PC-3 (cell line): ENCODE measurements around the gene PPHLN1. TPM values are rescaled to one million over a fixed set of nuclear protein-coding genes. Genes with fewer than 3 reads are reported as not detected.

ENCODE experiments used
- ATAC-seq: fragments of 200-7000 bp; cut with Tn5 transposase; 2 replicates; pipeline ENCODE4 v1.9.1; 2020; ENCODE audit warnings: mild to moderate bottlenecking, moderate library complexity
- BruUV-seq: library from RNA; stranded (reverse); fragments of 400-500 nt; replicated peaks from 2 replicates; lab custom pipeline; 2021; lab: Mats Ljungman, UMichigan
- CTCF ChIA-PET: fragments of 300-600 bp; sonication (Branson Sonifier 250); formaldehyde crosslinking; loops from one replicate; lab custom pipeline; 2022; ENCODE audit warnings: antibody characterized with exemption; lab: Charles Lee
- POLR2A ChIA-PET: fragments of 300-600 bp; sonication (Branson Sonifier 250); formaldehyde crosslinking; loops from one replicate; lab custom pipeline; 2022; ENCODE audit warnings: antibody characterized with exemption; ENCODE audit not compliant: unreplicated experiment; lab: Charles Lee
- DNase-seq: peaks from one replicate; pipeline ENCODE4 v3.0.0-alpha.2; 2015
- H2AFZ ChIP-seq: fragments of 300-600 bp; sonication (generic); 2 replicates; pipeline ENCODE4 v1.6.0; 2016; ENCODE audit warnings: antibody characterized with exemption, low read length
- H3F3A ChIP-seq: fragments of 300-600 bp; sonication (generic); one replicate; pipeline ENCODE4 v1.6.0; 2017; ENCODE audit warnings: antibody characterized with exemption, low read length, control low read depth, mild to moderate bottlenecking; ENCODE audit not compliant: unreplicated experiment
- H3K27ac ChIP-seq: fragments of 300-600 bp; sonication (generic); 2 replicates; pipeline ENCODE4 v1.5.1; 2016; ENCODE audit warnings: mild to moderate bottlenecking, low read length
- H3K27me3 ChIP-seq: fragments of 300-600 bp; sonication (generic); 2 replicates; pipeline ENCODE4 v1.6.1; 2016; ENCODE audit warnings: low read length, mixed read lengths
- H3K36me3 ChIP-seq: fragments of 300-600 bp; sonication (generic); 2 replicates; pipeline ENCODE4 v1.6.1; 2016; ENCODE audit warnings: low read depth, mixed run types, low read length, mixed read lengths
- H3K4me1 ChIP-seq: fragments of 300-600 bp; sonication (generic); 2 replicates; pipeline ENCODE4 v1.5.1; 2016; ENCODE audit warnings: low read length; ENCODE audit not compliant: insufficient read depth
- H3K4me2 ChIP-seq: fragments of 300-600 bp; sonication (generic); 2 replicates; pipeline ENCODE4 v1.6.0; 2016; ENCODE audit warnings: low read length
- H3K4me3 ChIP-seq: fragments of 300-600 bp; sonication (generic); 2 replicates; pipeline ENCODE4 v1.5.1; 2016; ENCODE audit warnings: mild to moderate bottlenecking, low read length, mixed read lengths
- H3K79me2 ChIP-seq: fragments of 300-600 bp; sonication (generic); 2 replicates; pipeline ENCODE4 v1.6.1; 2017; ENCODE audit warnings: low read length, mixed read lengths
- H3K9ac ChIP-seq: fragments of 300-600 bp; sonication (generic); 2 replicates; pipeline ENCODE4 v1.6.0; 2016; ENCODE audit warnings: mild to moderate bottlenecking, low read length
- H3K9me2 ChIP-seq: fragments of 300-600 bp; sonication (generic); replicated peaks from 2 replicates; pipeline ENCODE4 v1.6.1; 2016; ENCODE audit warnings: mixed run types, low read length, mixed read lengths
- H3K9me3 ChIP-seq: fragments of 300-600 bp; sonication (generic); 2 replicates; pipeline ENCODE4 v1.6.1; 2016; ENCODE audit warnings: low read length, mixed read lengths
- H4K20me1 ChIP-seq: fragments of 300-600 bp; sonication (generic); 2 replicates; pipeline ENCODE4 v1.6.1; 2016; ENCODE audit warnings: low read length, mixed read lengths
- CTCF ChIP-seq: fragments of 300-600 bp; sonication (generic); conservative IDR thresholded peaks from 2 replicates; pipeline ENCODE4 v1.5.1; 2017; ENCODE audit warnings: antibody characterized with exemption, low read depth, mild to moderate bottlenecking, low read length
- EZH2 ChIP-seq: fragments of 300-600 bp; sonication (generic); IDR thresholded peaks from one replicate; pipeline ENCODE4 v1.6.1; 2017; ENCODE audit warnings: antibody characterized with exemption, mild to moderate bottlenecking, low read length; ENCODE audit not compliant: unreplicated experiment
- EZH2phosphoT487 ChIP-seq: fragments of 300-600 bp; sonication (generic); IDR thresholded peaks from 2 replicates; pipeline ENCODE4 v1.6.1; 2018; ENCODE audit warnings: mild to moderate bottlenecking, antibody characterized with exemption, low read length, borderline replicate concordance
- intact Hi-C: fragments of 100-400 bp; cut with micrococcal nuclease; formaldehyde crosslinking; loops from 2 replicates; pipeline ENCODE4 v1.9.0; 2023
- total RNA-seq: library from RNA; depleted of rRNA; stranded (reverse); fragments of >200 nt; gene quantifications from 2 replicates; pipeline ENCODE4 v1.2.3, GENCODE V29; 2014

PPHLN1 gene
- total RNA-seq, 1 experiment from 2014 or later, result 82.0 TPM

GRCh38 chr12:42332301-42333285 lies 6.6 kb downstream of the PPHLN1 start:
- peaks cover 30% of the 10 kb centered on the region for H4K20me1 ChIP-seq
- POLR2A ChIA-PET, result no interaction called here
- no peaks in the 10 kb centered on the region for H3F3A ChIP-seq
- no peak overlapping the region for H3K4me2 ChIP-seq
- peaks cover 19% of the 10 kb centered on the region; the same call in 1 of the 2 replicates for H3K36me3 ChIP-seq
- H3K27ac ChIP-seq, result no peak overlapping the region
- H3K4me3 ChIP-seq, result no peak overlapping the region
- peak; percentile 73 for TF ChIP-seq CTCF
- no peak for TF ChIP-seq EZH2
- peaks cover 2% of the 10 kb centered on the region for H3K4me1 ChIP-seq
- peaks cover 84% of the 10 kb centered on the region for H3K79me2 ChIP-seq
- BruUV-seq, result no TSS peak
- H3K9ac ChIP-seq, result no peak overlapping the region
- H3K27me3 ChIP-seq, result no peaks in the 10 kb centered on the region
- no peaks in the 10 kb centered on the region for H3K9me3 ChIP-seq
- intact Hi-C loops, result loop anchor here (1.0 to 10.0 kb wide), 2 partner anchors 203 to 232 kb away; no protein-coding TSS in a partner anchor
- ATAC-seq (peak; percentile 67), DNase-seq (peak; percentile 67)
- no peak overlapping the region for H2AFZ ChIP-seq
- H3K9me2 ChIP-seq, result no peaks in the 10 kb centered on the region
- CTCF ChIA-PET, result interaction anchor here (0.5 to 0.7 kb wide), 2 partner anchors 125 to 321 kb away, joined by 3 to 4 read pairs; no protein-coding TSS in a partner anchor

GRCh38 chr12:42336286-42336685 lies 10.3 kb downstream of the PPHLN1 start:
- Histone ChIP-seq H2AFZ (no peak overlapping the region), H3K79me2 (peaks cover 73% of the 10 kb centered on the region), H3K9me2 (no peaks in the 10 kb centered on the region), H3K9ac (no peak overlapping the region), H3K4me3 (no peak overlapping the region), H3F3A (no peaks in the 10 kb centered on the region), H3K9me3 (no peaks in the 10 kb centered on the region), H3K27ac (no peak overlapping the region), H3K4me2 (no peak overlapping the region), H3K27me3 (no peaks in the 10 kb centered on the region), H3K4me1 (no peaks in the 10 kb centered on the region), H3K36me3 (peaks cover 26% of the 10 kb centered on the region; the same call in 1 of the 2 replicates), H4K20me1 (peaks cover 26% of the 10 kb centered on the region)
- DNase-seq, result no peak
- TF ChIP-seq EZH2 (no peak), CTCF (no peak), EZH2phosphoT487 (no peak)
- ChIA-PET CTCF (no interaction called here), POLR2A (no interaction called here)
- intact Hi-C loops, result loop anchor here (10.0 kb wide), 1 partner anchor 229 kb away; no protein-coding TSS in a partner anchor
- BruUV-seq, result no TSS peak
- no peak for ATAC-seq
